ENCODE measurements around the gene ATXN1.

- TF ChIP-seq ZFP3 (tag by site-specific recombination; IDR thresholded peaks at IDR 0.05; ENCODE audit: low read depth) = no peak
- no peak for TF ChIP-seq ZNF23 (tag by site-specific recombination; IDR thresholded peaks at IDR 0.05; ENCODE audit: borderline replicate concordance)
- TF ChIP-seq PATZ1 (tag by site-specific recombination; IDR thresholded peaks at IDR 0.05) = no peak
- no peak for TF ChIP-seq ZBTB8A (tag by site-specific recombination; IDR thresholded peaks at IDR 0.05)
- TF ChIP-seq ZNF138 (tag by site-specific recombination; IDR thresholded peaks at IDR 0.05; ENCODE audit: borderline replicate concordance) = no peak
- TF ChIP-seq ZNF521 (tag by site-specific recombination; IDR thresholded peaks at IDR 0.05) = no peak
- TF ChIP-seq CTCF (tag by site-specific recombination; IDR thresholded peaks at IDR 0.05) = no peak
- TF ChIP-seq ZNF146 (tag by site-specific recombination; IDR thresholded peaks at IDR 0.05) = no peak
These were observed 326.4 kb downstream of the ATXN1 start for GRCh38 chr6:16434885-16435284.
